ENCODE results near the gene CZIB.

- TF ChIP-seq POLR2A (IDR thresholded peaks at IDR 0.05; ENCODE audit: low read depth, low read length) (no peak), POLR2AphosphoS5 (IDR thresholded peaks at IDR 0.05; ENCODE audit: low read depth, low read length) (no peak), TAF1 (IDR thresholded peaks at IDR 0.05; ENCODE audit: borderline replicate concordance, low read depth, low read length) (no peak)
These were observed 45.1 kb upstream of the CZIB start for GRCh38 chr1:53265581-53265980.

Measured in GM12892 (cell line).